GM23248 (cell line): ENCODE data around the gene DNAJB8.

ENCODE experiments used
- EZH2 ChIP-seq: fragments of 200-600 bp; sonication (generic); IDR thresholded peaks from 2 replicates; pipeline ENCODE4 v1.6.1; 2018; ENCODE audit warnings: antibody characterized with exemption, mild to moderate bottlenecking; ENCODE audit not compliant: insufficient read depth, poor library complexity, severe bottlenecking
- EZH2phosphoT487 ChIP-seq: fragments of 200-600 bp; sonication (generic); IDR thresholded peaks from 2 replicates; pipeline ENCODE4 v1.6.1; 2018; ENCODE audit warnings: antibody characterized with exemption, moderate library complexity, mild to moderate bottlenecking, low read depth; ENCODE audit not compliant: insufficient read depth

DNA sequence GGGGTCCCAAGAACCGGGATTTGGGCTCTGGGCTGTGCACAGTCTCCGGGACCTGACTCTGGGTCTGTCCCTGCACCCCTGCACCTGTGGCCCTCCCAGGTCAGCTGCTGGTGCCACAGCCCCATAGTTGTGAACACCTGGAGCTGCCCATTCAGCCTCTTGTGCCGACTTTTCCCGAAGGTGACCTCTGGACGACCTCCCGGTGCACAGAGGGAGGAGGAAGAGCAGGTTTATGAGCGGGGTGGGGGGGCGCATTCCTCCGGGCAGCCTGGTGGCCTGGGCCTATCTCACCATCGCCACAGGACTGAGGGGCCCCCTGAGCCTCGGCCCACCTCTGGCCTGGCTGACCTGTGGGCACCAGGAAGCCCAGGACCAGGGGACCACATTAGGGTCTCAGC is 45.3 kb downstream of the DNAJB8 start:
- TF ChIP-seq EZH2, result no peak
- TF ChIP-seq EZH2phosphoT487, result no peak
